IMR-90 (cell line): ENCODE results near the gene SLC9A9. TPM values are rescaled to one million over a fixed set of nuclear protein-coding genes. Genes with fewer than 3 reads are reported as not detected.

Experiments used
- ATAC-seq: fragments of 200-7000 bp; cut with Tn5 transposase; 2 replicates; pipeline ENCODE4 v1.9.1; 2020; ENCODE audit warnings: low read depth, mild to moderate bottlenecking, moderate library complexity
- BruUV-seq: library from RNA; stranded (reverse); fragments of 400-500 nt; replicated peaks from 2 replicates; lab custom pipeline; 2021; lab: Mats Ljungman, UMichigan
- CTCF ChIA-PET: fragments of 300-600 bp; formaldehyde crosslinking; extraction: SDS; loops from one replicate; lab custom pipeline; 2021; ENCODE audit warnings: antibody characterized with exemption; lab: Yijun Ruan, JAX
- POLR2A ChIA-PET: fragments of 300-600 bp; sonication (Branson Sonifier 250); formaldehyde crosslinking; loops from one replicate; lab custom pipeline; 2022; ENCODE audit warnings: antibody characterized with exemption; ENCODE audit not compliant: unreplicated experiment; lab: Charles Lee
- DNase-seq: peaks from one replicate; pipeline ENCODE4 v3.0.0; 2013
- H2AFZ ChIP-seq: replicated peaks from 2 replicates; pipeline ENCODE3; 2013; ENCODE audit warnings: low read length, mild to moderate bottlenecking; ENCODE audit not compliant: poor library complexity
- H2AK5ac ChIP-seq: 2 replicates; pipeline ENCODE4 v1.6.1; 2013; ENCODE audit warnings: low read depth, low read length, inconsistent platforms
- H2AK9ac ChIP-seq: replicated peaks from 2 replicates; pipeline ENCODE3; 2013; ENCODE audit warnings: mild to moderate bottlenecking, low read depth, low read length, moderate library complexity; ENCODE audit not compliant: poor library complexity
- H2BK120ac ChIP-seq: 2 replicates; pipeline ENCODE4 v1.6.1; 2013; ENCODE audit warnings: low read depth, low read length, inconsistent platforms
- H2BK15ac ChIP-seq: 3 replicates; pipeline ENCODE4 v1.6.1; 2013; ENCODE audit warnings: low read depth, low read length, inconsistent platforms
- H2BK20ac ChIP-seq: 2 replicates; pipeline ENCODE4 v1.6.1; 2013; ENCODE audit warnings: low read depth, mild to moderate bottlenecking, inconsistent platforms, low read length, moderate library complexity
- H2BK5ac ChIP-seq: 2 replicates; pipeline ENCODE4 v1.6.1; 2013; ENCODE audit warnings: mild to moderate bottlenecking, low read depth, low read length, inconsistent platforms; ENCODE audit not compliant: poor library complexity, severe bottlenecking
- H3K14ac ChIP-seq: replicated peaks from 2 replicates; pipeline ENCODE4 v1.6.1; 2013; ENCODE audit warnings: low read depth, low read length, inconsistent platforms
- H3K18ac ChIP-seq: 2 replicates; pipeline ENCODE4 v1.6.1; 2013; ENCODE audit warnings: low read depth, low read length, control low read depth
- H3K23ac ChIP-seq: 2 replicates; pipeline ENCODE4 v1.6.1; 2013; ENCODE audit warnings: low read depth, low read length, inconsistent platforms
- H3K27ac ChIP-seq: 2 replicates; pipeline ENCODE4 v1.5.1; 2013; ENCODE audit warnings: mild to moderate bottlenecking, control low read depth, low read length; ENCODE audit not compliant: insufficient read depth
- H3K27me3 ChIP-seq: 2 replicates; pipeline ENCODE4 v1.6.1; 2013; ENCODE audit warnings: low read length; ENCODE audit not compliant: control insufficient read depth, insufficient read depth
- H3K36me3 ChIP-seq: 2 replicates; pipeline ENCODE4 v1.6.1; 2013; ENCODE audit warnings: low read length, mixed read lengths; ENCODE audit not compliant: control insufficient read depth, insufficient read depth
- H3K4ac ChIP-seq: 2 replicates; pipeline ENCODE4 v1.6.1; 2013; ENCODE audit warnings: low read depth, low read length, inconsistent platforms
- H3K4me1 ChIP-seq: 2 replicates; pipeline ENCODE4 v1.6.1; 2013; ENCODE audit warnings: low read length, mixed read lengths; ENCODE audit not compliant: control insufficient read depth, insufficient read depth
- H3K4me2 ChIP-seq: 2 replicates; pipeline ENCODE4 v1.6.1; 2013; ENCODE audit warnings: low read depth, mild to moderate bottlenecking, control low read depth, low read length, moderate library complexity
- H3K4me3 ChIP-seq: 2 replicates; pipeline ENCODE4 v1.5.1; 2013; ENCODE audit warnings: low read depth, mild to moderate bottlenecking, control low read depth, low read length, moderate library complexity; ENCODE audit not compliant: insufficient read depth
- H3K56ac ChIP-seq: 2 replicates; pipeline ENCODE4 v1.6.1; 2013; ENCODE audit warnings: low read length, inconsistent platforms; ENCODE audit not compliant: insufficient read depth; ENCODE audit errors: extremely low read depth
- H3K79me1 ChIP-seq, 2 experiments: 2 replicates each; pipeline ENCODE4 v1.6.1; 2013; ENCODE audit warnings: low read length in 2 of 2, inconsistent platforms in 1 of 2, low read depth in 1 of 2
- H3K9ac ChIP-seq: 2 replicates; pipeline ENCODE4 v1.6.1; 2013; ENCODE audit warnings: low read depth, low read length, control low read depth
- H3K9me1 ChIP-seq: 2 replicates; pipeline ENCODE4 v1.6.1; 2013; ENCODE audit warnings: low read length, inconsistent platforms; ENCODE audit not compliant: insufficient read depth
- H3K9me3 ChIP-seq: 2 replicates; pipeline ENCODE4 v1.6.1; 2013; ENCODE audit warnings: low read length; ENCODE audit not compliant: control insufficient read depth, insufficient read depth
- H4K20me1 ChIP-seq: 2 replicates; pipeline ENCODE4 v1.6.1; 2013; ENCODE audit warnings: low read length, inconsistent platforms; ENCODE audit not compliant: insufficient read depth
- H4K5ac ChIP-seq: 2 replicates; pipeline ENCODE4 v1.6.1; 2013; ENCODE audit warnings: mild to moderate bottlenecking, low read depth, low read length, control low read depth
- H4K8ac ChIP-seq, 2 experiments: 2 replicates each; pipeline ENCODE4 v1.6.1; 2013; ENCODE audit warnings: low read depth in 2 of 2, low read length in 2 of 2, control low read depth in 1 of 2, inconsistent platforms in 1 of 2
- H4K91ac ChIP-seq: 2 replicates; pipeline ENCODE4 v1.6.1; 2013; ENCODE audit warnings: low read depth, low read length, inconsistent platforms; ENCODE audit not compliant: insufficient read depth
- CEBPB ChIP-seq: IDR thresholded peaks from 2 replicates; pipeline ENCODE4 v1.6.1; 2012; ENCODE audit warnings: low read depth, low read length, improper control_type of control experiment
- CHD1 ChIP-seq: IDR thresholded peaks from 2 replicates; pipeline ENCODE4 v1.6.1; 2012; ENCODE audit warnings: low read depth, low read length, improper control_type of control experiment
- FOS ChIP-seq: fragments of 150-350 bp; IDR thresholded peaks from 2 replicates; pipeline ENCODE4 v1.6.1; 2016; ENCODE audit warnings: low read depth, low read length
- MAZ ChIP-seq: IDR thresholded peaks from 2 replicates; pipeline ENCODE4 v1.6.1; 2012; ENCODE audit warnings: low read depth, mild to moderate bottlenecking, low read length, improper control_type of control experiment, moderate library complexity, borderline replicate concordance
- NFE2L2 ChIP-seq: fragments of 150-350 bp; IDR thresholded peaks from 2 replicates; pipeline ENCODE4 v1.6.1; 2016; ENCODE audit warnings: low read depth, mild to moderate bottlenecking, low read length
- POLR2A ChIP-seq: IDR thresholded peaks from 2 replicates; pipeline ENCODE4 v1.6.1; 2012; ENCODE audit warnings: mild to moderate bottlenecking, low read depth, low read length
- RAD21 ChIP-seq: IDR thresholded peaks from 2 replicates; pipeline ENCODE4 v1.6.1; 2012; ENCODE audit warnings: low read length, improper control_type of control experiment
- WGBS, 2 experiments: methylation state at CpG; one replicate each; pipeline versions ENCODE4 v1.1.5 to v1.1.7; 2013; ENCODE audit warnings: missing lambda C conversion rate in 2 of 2; ENCODE audit not compliant: insufficient read length in 1 of 2; ENCODE audit errors: extremely low coverage in 2 of 2; 5-methylcytosine and 5-hydroxymethylcytosine counted together
- dilution Hi-C: fragments of 300-500 bp; cut with HindIII; formaldehyde crosslinking; loops from one replicate; pipeline ENCODE4 v1.14.3; 2018; ENCODE audit warnings: low sequenced_read_pairs; ENCODE audit not compliant: unreplicated experiment
- in situ Hi-C: fragments of 300-500 bp; cut with MboI; formaldehyde crosslinking; loops from 3 replicates; pipeline ENCODE4 v1.14.3; 2019; ENCODE audit warnings: low sequenced_read_pairs, inconsistent platforms, mixed read lengths
- intact Hi-C: fragments of 100-400 bp; cut with micrococcal nuclease; formaldehyde crosslinking; loops from 2 replicates; pipeline ENCODE4 v1.10.0; 2022
- polyA plus RNA-seq, 3 experiments: library from polyadenylated mRNA; depleted of rRNA; stranded (reverse); fragments of >200 nt; gene quantifications; 2 replicates each; pipeline ENCODE4 v1.2.3, GENCODE V29; 2012; ENCODE audit warnings: low replicate concordance in 1 of 3
- total RNA-seq: library from RNA; depleted of rRNA; stranded (reverse); fragments of >200 nt; gene quantifications from 2 replicates; pipeline ENCODE4 v1.2.3, GENCODE V29; 2012
- TF ChIP-seq, protein P1 (sequence below): fragments of 150-350 bp; IDR thresholded peaks from 2 replicates; pipeline ENCODE4 v1.6.1; 2016; ENCODE audit warnings: low read depth, mild to moderate bottlenecking, low read length, moderate library complexity, borderline replicate concordance

SLC9A9 gene
- total and polyA plus RNA-seq, 2 of the 4 experiments (the other 2 are of a cell fraction) = 1.4 to 2.3 TPM

DNA sequence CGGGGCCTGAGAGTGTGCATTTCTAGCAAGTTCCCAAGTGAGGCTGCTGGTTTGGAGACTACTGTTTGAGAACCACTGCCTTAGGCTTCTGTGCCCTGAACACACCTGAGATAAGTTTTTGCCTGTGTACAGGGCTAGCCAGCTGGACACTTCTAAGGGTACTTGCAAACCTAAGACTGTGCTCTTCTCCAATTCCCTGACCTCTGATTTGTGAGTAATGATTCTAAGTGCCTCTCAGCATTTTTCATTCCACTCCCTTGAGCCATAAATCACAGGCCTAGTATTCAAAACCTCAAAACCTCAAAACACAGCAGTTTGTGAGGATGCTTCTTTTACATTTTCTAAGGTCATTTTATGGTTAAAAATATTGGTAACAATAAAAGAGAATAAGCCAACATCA is 580.3 kb downstream of the SLC9A9 start:
- in situ Hi-C loops = no loop called here
- no peak overlapping the region for H2BK5ac ChIP-seq
- no peak overlapping the region for H3K23ac ChIP-seq
- no peak overlapping the region for H3K4me3 ChIP-seq
- no peak overlapping the region for H2BK120ac ChIP-seq
- no peak overlapping the region for H3K14ac ChIP-seq
- no CpG with 5 or more reads among the region's 1 CpG for WGBS, 2 experiments
- intact Hi-C loops = no loop called here
- no peak overlapping the region for H3K27ac ChIP-seq
- no peak overlapping the region for H2AFZ ChIP-seq
- no peaks in the 10 kb centered on the region for H3K4me1 ChIP-seq
- ATAC-seq (no peak), DNase-seq (no peak)
- H2AK9ac ChIP-seq = no peak overlapping the region
- no peak overlapping the region for H3K4me2 ChIP-seq
- H2AK5ac ChIP-seq = no peak overlapping the region
- H3K27me3 ChIP-seq = no peaks in the 10 kb centered on the region
- H2BK20ac ChIP-seq = no peak overlapping the region
- no peak overlapping the region for H3K4ac ChIP-seq
- H2BK15ac ChIP-seq = no peak overlapping the region
- no peaks in the 10 kb centered on the region for H3K36me3 ChIP-seq
- H3K9ac ChIP-seq = no peak overlapping the region
- H4K20me1 ChIP-seq = no peaks in the 10 kb centered on the region
- H4K91ac ChIP-seq = no peak overlapping the region
- H4K5ac ChIP-seq = no peak overlapping the region
- TF ChIP-seq RAD21 (no peak), POLR2A (no peak), NFE2L2 (no peak), FOS (no peak), CHD1 (no peak), MAZ (no peak), CEBPB (no peak)
- TF ChIP-seq, protein P1, sequence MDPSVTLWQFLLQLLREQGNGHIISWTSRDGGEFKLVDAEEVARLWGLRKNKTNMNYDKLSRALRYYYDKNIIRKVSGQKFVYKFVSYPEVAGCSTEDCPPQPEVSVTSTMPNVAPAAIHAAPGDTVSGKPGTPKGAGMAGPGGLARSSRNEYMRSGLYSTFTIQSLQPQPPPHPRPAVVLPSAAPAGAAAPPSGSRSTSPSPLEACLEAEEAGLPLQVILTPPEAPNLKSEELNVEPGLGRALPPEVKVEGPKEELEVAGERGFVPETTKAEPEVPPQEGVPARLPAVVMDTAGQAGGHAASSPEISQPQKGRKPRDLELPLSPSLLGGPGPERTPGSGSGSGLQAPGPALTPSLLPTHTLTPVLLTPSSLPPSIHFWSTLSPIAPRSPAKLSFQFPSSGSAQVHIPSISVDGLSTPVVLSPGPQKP = no peak
- POLR2A ChIA-PET = no interaction called here
- H3K56ac ChIP-seq = no peak overlapping the region
- H3K9me1 ChIP-seq = no peaks in the 10 kb centered on the region
- H3K9me3 ChIP-seq = no peaks in the 10 kb centered on the region
- dilution Hi-C loops = no loop called here
- H3K18ac ChIP-seq = no peak overlapping the region
- CTCF ChIA-PET = no interaction called here
- H3K79me1 ChIP-seq = no peaks in the 10 kb centered on the region
- no peak overlapping the region for H4K8ac ChIP-seq
- no TSS peak for BruUV-seq
